GOT3 (cell line): ENCODE measurements around the gene NYNRIN.
"Not testable (repeated sequence)": the region's sequence is repeated elsewhere in the genome, so short reads cannot be mapped to it uniquely, and the experiment has no call there.

ENCODE experiments used
- DNase-seq: peaks from one replicate; lab custom pipeline; 2025; ENCODE audit warnings: mixed read lengths; lab: John Stamatoyannopoulos, UW

Gene NYNRIN

GRCh38 chr14:24369907-24370687 lies 28.7 kb upstream of the NYNRIN start:
- no peak for DNase-seq

GRCh38 chr14:24370748-24371147 lies 28.1 kb upstream of the NYNRIN start:
- no peak for DNase-seq

GRCh38 chr14:24371605-24372004 lies 27.2 kb upstream of the NYNRIN start:
- not testable (repeated sequence) for DNase-seq

GRCh38 chr14:24372701-24373416 lies 25.9 kb upstream of the NYNRIN start:
- no peak for DNase-seq

GRCh38 chr14:24376448-24377070 lies 22.2 kb upstream of the NYNRIN start:
- no peak for DNase-seq

GRCh38 chr14:24377126-24377525 lies 21.7 kb upstream of the NYNRIN start:
- DNase-seq: no peak

GRCh38 chr14:24377657-24378056 lies 21.1 kb upstream of the NYNRIN start:
- DNase-seq: no peak

GRCh38 chr14:24378327-24378726 lies 20.5 kb upstream of the NYNRIN start:
- no peak for DNase-seq

- no peak for DNase-seq
Observed at GRCh38 chr14:24378981-24379906, 19.6 kb upstream of the NYNRIN start.

GRCh38 chr14:24379907-24380730 lies 18.7 kb upstream of the NYNRIN start:
- no peak for DNase-seq

- no peak for DNase-seq
Observed at GRCh38 chr14:24381363-24382063, 17.3 kb upstream of the NYNRIN start.

GRCh38 chr14:24382064-24382371 lies 16.8 kb upstream of the NYNRIN start:
- no peak for DNase-seq

GRCh38 chr14:24384169-24384568 lies 14.6 kb upstream of the NYNRIN start:
- DNase-seq: no peak

GRCh38 chr14:24385524-24385923 lies 13.3 kb upstream of the NYNRIN start:
- DNase-seq: no peak

- DNase-seq: no peak
Observed at GRCh38 chr14:24387009-24387345, 11.8 kb upstream of the NYNRIN start.

- not testable (repeated sequence) for DNase-seq
Observed at GRCh38 chr14:24387579-24387978, 11.2 kb upstream of the NYNRIN start.

- DNase-seq: no peak
Observed at GRCh38 chr14:24388474-24389179, 10.2 kb upstream of the NYNRIN start.

GRCh38 chr14:24389226-24389848 lies 9.5 kb upstream of the NYNRIN start:
- no peak for DNase-seq

- no peak for DNase-seq
Observed at GRCh38 chr14:24390701-24391468, 7.9 kb upstream of the NYNRIN start.
